DMS79 treated with DMSO at 0.1 percent for 48 hours (cell line): ENCODE measurements around the gene MCF2L.
A peak's percentile ranks its signal among the peaks of the same experiment; 100 is the strongest.
"Not testable (repeated sequence)": the region's sequence is repeated elsewhere in the genome, so short reads cannot be mapped to it uniquely, and the experiment has no call there.

Source experiments
- DNase-seq: peaks from one replicate; lab custom pipeline; 2025; lab: John Stamatoyannopoulos, UW

The MCF2L gene

GRCh38 chr13:113015826-113016525 is 47.0 kb downstream of the MCF2L start:
- DNase-seq: no peak

GRCh38 chr13:113016526-113017295 is 47.7 kb downstream of the MCF2L start:
- DNase-seq: no peak

GRCh38 chr13:113017506-113018215 is 48.6 kb downstream of the MCF2L start:
- no peak for DNase-seq

GRCh38 chr13:113018676-113019465 is 49.9 kb downstream of the MCF2L start:
- DNase-seq: no peak

GRCh38 chr13:113020323-113021080 is 51.5 kb downstream of the MCF2L start:
- no peak for DNase-seq

- no peak for DNase-seq
These were observed 52.4 kb downstream of the MCF2L start for GRCh38 chr13:113021391-113021790.

GRCh38 chr13:113021811-113022210 is 52.8 kb downstream of the MCF2L start:
- DNase-seq: no peak

GRCh38 chr13:113022391-113022744 is 53.4 kb downstream of the MCF2L start:
- no peak for DNase-seq

- no peak for DNase-seq
These were observed 53.9 kb downstream of the MCF2L start for GRCh38 chr13:113022745-113023574.

GRCh38 chr13:113023694-113024430 is 54.8 kb downstream of the MCF2L start:
- no peak for DNase-seq

- DNase-seq: no peak
These were observed 55.5 kb downstream of the MCF2L start for GRCh38 chr13:113024466-113024865.

- no peak for DNase-seq
These were observed 57.4 kb downstream of the MCF2L start for GRCh38 chr13:113026391-113026910.

- no peak for DNase-seq
These were observed 58.1 kb downstream of the MCF2L start for GRCh38 chr13:113027095-113027494.

GRCh38 chr13:113027566-113027965 is 58.6 kb downstream of the MCF2L start:
- no peak for DNase-seq

GRCh38 chr13:113028336-113029060 is 59.5 kb downstream of the MCF2L start:
- DNase-seq: no peak

GRCh38 chr13:113029061-113029445 is 60.0 kb downstream of the MCF2L start:
- no peak for DNase-seq

- DNase-seq: peak; percentile 36
These were observed 60.7 kb downstream of the MCF2L start for GRCh38 chr13:113029487-113030258.

GRCh38 chr13:113030259-113030640 is 61.2 kb downstream of the MCF2L start:
- DNase-seq: not testable (repeated sequence)
